CMK (cell line): ENCODE measurements around the gene NEURL2.
"Not testable (repeated sequence)": the region's sequence is repeated elsewhere in the genome, so short reads cannot be mapped to it uniquely, and the experiment has no call there.

Experiments
- DNase-seq: peaks from one replicate; pipeline ENCODE4 v3.0.0-alpha.2; 2010; ENCODE audit warnings: low read depth

NEURL2 gene, protein sequence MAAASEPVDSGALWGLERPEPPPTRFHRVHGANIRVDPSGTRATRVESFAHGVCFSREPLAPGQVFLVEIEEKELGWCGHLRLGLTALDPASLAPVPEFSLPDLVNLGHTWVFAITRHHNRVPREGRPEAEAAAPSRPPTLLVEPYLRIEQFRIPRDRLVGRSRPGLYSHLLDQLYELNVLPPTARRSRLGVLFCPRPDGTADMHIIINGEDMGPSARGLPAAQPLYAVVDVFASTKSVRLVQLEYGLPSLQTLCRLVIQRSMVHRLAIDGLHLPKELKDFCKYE

DNA sequence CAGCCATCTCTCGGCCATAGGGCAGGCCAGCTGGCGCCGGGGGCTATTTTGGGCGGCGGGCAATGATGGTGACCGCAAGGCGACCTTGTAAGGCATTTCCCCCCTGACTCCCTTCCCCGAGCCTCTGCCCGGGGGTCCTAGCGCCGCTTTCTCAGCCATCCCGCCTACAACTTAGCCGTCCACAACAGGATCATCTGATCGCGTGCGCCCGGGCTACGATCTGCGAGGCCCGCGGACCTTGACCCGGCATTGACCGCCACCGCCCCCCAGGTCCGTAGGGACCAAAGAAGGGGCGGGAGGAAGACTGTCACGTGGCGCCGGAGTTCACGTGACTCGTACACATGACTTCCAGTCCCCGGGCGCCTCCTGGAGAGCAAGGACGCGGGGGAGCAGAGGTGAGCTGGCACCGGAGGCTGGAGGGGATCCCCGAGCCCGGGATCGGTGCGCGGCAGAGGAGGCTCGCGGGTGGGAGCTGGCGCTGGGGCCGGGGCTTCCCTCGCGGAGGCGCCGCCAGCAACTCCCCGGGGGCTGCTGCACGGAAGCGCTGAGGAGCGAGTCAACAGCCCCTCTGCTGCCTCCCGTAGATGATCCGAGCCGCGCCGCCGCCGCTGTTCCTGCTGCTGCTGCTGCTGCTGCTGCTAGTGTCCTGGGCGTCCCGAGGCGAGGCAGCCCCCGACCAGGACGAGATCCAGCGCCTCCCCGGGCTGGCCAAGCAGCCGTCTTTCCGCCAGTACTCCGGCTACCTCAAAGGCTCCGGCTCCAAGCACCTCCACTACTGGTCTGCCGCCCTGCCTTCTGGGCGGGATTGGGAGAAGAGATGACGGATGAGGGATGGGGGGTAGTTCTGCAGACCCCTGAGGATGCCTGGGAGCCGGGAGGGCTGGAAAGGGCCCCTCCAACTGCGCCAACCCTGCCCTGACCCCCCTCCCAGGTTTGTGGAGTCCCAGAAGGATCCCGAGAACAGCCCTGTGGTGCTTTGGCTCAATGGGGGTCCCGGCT is at the start of gene NEURL2, which contains the start of gene CTSA:
Gene NEURL2 (minus strand): TSS at position 224 of the 999 bp plus-strand sequence. CDS start 217 bp downstream, at position 7.
Gene CTSA (plus strand): TSS at position 351 of the 999 bp plus-strand sequence. CDS start 234 bp downstream, at position 585.
- peak; percentile 91 for DNase-seq

DNA sequence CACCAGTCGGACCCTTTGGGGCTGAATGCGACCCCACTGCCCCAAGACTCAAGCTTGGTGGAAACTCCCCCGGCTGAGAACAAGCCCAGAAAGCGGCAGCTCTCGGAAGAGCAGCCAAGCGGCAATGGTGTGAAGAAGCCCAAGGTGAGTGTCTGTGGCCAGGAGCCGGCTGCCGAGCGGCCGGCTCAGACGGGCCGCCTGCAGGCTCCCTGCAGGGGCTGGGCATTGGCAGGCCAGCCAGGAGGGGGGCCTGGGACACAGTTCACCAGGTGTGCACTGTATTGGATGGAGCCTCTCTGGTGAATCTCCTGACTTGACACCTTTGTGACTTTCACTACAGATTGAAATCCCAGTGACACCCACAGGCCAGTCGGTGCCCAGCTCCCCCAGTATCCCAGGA is 49.5 kb upstream of the NEURL2 start:
- no peak for DNase-seq

DNA sequence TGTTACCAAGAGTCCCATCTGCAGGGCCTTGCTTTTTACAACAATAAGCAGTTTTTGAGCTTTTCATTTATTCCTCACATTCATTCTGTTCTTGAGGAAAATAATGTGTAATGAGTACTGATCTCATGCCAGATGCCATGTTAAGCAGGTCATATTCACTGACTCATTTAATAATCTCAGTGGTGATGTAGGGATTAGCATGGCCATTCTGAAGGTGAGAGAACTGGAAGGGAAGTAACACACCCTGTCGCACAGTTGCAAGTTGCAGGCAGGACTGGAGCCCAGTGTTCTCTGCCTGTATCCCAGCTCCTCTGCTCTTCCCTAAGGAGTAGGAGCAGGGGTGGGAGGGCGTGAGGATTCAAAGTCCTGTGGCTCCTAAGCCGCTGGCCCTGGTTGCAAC is 49.0 kb upstream of the NEURL2 start:
- DNase-seq = no peak

DNA sequence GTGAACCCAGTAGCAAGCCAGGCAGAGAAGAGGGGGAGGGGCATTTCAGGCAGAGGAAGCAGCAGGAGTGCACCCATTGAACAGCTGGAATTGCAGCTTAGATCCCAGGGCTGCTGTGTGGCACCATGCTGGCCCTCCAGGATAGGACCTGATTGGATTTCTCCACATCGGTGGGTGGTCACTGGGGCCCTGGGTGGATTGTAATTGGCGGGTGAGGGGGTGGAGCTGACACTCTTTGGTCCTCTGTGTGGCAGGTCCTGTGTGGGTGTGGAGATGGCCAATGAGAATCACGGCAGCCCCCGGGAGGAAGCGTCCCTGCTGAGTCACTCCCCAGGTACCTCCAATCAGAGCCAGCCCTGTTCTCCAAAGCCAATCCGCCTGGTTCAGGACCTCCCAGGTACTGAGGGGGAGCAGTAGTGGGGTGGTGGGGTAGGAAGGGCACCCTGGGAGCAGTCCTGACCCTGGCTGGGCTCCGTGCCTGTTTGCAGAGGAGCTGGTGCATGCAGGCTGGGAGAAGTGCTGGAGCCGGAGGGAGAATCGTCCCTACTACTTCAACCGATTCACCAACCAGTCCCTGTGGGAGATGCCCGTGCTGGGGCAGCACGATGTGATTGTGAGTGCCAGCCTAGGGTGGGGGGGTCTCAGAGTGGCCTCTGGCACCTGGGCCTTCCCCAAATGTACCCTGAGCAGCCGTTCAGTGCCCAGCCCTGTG is 47.9 kb upstream of the NEURL2 start:
- no peak for DNase-seq

DNA sequence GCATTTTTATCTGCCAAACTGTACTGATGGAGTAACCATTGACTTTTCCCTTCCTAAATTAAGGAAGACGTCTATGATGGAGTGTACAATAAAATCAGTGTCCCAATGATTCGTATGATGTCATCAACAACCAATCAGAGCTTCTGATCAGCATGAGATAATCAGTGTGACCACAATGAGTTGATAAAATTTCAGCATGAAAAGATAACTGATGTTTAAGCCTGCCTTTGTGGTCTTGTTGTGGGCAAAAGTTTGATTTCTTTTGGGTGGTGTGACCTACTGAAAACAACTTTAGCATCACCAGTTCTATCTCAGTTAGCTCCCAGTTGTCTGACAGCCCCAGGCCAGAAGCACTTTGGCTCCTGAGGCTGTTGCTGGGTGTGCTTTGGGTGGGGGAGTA is 46.8 kb upstream of the NEURL2 start:
- no peak for DNase-seq

DNA sequence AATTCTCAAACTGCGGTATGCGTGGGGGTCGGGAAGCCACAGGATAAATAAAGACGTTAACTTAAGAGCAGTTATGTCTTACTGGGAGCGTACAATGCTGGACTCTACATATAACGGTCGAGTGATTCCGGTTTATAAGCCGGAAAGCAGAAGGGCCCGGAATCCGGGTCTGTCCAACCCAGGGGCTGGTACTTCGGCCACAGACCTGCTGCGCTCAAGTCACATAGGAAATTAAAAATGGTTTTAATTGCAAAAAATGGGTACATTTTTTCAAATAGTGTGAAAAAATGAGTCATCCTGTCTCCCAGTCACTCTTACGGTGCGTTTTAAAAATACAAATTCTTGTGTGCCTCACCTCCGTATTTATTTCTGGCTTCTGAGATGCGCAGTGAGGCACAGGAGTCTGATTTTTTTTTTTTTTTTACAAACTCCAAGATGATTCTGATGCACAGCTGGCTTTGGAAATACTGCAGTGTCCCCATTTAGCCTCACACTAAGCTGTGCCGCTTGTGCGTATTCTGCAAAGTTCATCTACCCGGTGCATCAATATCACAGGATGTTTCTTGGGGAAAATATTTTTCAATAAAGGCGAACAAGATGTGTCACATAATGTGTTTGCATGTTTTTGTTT is 44.5 kb upstream of the NEURL2 start:
- DNase-seq = no peak

DNA sequence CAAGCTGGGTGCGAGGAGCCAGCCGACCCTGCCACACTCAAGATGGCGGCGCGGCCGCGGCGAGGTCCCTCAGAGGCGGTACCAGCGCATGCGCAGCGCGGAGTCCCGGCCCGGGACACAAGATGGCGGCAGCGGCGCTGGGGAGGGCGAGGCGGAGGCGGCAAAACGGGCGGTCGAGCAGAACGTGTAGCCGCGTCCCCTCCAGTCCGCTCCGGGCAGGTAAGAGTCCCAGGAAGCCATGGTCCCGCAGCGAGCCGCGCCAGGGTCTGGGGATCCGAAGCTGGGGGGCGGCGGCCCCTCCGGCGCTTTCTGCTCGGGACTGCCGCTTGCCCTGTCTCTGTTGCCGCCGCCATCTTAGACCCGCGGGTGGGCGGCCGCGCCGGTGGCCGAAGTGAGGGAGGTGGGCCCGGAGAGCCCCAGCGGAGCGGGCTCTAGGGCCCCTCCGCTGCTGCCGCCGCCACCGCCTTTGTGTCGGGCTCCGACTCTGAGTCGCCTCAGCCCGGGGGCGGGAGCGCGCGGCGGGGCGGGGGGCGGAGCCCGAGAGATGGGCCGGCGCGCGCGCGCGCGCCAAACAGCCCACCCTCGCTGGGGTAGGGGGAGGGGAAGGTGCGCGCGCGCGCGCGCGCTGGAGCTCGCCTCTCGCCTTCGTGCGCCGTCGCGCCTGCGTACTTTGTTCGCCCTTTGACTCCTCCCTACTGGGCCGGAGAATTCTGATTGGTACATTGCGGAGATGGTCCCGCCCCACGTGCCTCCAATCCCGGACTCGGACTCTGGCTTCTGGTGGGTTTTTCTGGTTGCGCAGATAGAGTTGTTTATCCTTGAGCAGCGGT is 43.8 kb upstream of the NEURL2 start, which contains the start of gene PCIF1:
Gene PCIF1 (plus strand): TSS at position 98 of the 830 bp plus-strand sequence. CDS start 4,317 bp downstream, outside the sequence.
- DNase-seq = peak; percentile 96

DNA sequence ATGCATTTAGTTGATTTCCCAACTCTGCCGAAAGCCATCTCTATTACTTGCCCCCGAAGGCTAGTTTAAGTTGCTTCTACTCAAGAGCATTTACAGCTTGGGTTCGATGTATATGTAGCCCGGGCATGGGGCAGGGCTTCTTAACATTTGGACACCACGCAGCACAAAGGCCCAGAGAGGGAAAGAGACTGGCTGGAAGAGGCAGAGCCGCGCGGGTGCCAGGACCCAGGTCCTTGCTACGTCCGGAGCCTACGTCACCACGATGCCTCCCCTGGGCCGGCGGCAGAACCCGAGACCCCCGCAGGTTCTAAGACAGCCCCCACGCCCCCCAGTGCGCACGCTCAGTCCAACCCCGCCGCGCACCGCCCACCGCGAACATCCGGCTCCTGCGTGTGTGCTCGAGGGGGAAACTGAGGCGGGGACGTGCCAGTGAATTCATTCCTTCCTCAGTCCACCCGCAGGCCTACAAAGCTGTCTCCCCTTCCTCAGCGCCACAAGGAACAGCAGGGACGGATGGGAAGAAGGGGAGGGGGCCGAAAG is 43.1 kb upstream of the NEURL2 start:
- DNase-seq = no peak

DNA sequence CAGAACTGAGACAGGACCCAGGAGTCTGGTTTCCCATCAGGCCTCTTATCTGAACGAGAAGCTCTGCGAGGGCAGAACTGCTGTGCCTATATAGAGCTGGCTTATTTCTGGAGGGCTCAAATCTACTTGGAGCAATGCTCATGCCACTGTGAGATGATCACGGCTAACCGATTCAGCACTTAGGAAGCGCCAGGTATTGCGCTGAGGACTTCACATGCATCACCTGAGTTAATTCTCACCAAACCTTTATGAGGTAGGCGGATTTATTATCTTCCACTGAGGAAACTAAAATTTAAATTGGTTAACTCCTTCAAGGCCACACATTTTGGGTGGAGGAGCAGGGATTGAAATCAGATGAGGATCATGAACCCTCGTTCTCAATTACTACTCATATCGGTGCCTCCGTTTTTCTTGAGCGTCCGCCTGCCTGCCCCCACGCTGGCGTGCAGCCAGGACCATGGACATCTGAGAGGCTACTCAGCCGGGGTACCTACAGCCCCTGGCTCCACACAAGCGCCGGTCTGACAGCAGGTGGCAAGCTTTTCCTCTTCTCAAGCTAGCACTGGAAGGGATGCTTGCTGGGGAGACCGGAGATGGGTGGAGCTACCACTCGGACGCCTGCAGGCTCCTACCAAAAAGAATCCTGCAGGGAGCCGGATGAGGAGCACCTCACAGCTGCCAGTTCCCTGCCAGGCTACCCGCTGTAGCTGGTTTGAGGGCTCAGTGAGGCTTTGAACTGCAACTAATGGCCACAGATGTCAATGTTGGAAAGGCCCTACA is 42.4 kb upstream of the NEURL2 start:
- peak; percentile 58 for DNase-seq

DNA sequence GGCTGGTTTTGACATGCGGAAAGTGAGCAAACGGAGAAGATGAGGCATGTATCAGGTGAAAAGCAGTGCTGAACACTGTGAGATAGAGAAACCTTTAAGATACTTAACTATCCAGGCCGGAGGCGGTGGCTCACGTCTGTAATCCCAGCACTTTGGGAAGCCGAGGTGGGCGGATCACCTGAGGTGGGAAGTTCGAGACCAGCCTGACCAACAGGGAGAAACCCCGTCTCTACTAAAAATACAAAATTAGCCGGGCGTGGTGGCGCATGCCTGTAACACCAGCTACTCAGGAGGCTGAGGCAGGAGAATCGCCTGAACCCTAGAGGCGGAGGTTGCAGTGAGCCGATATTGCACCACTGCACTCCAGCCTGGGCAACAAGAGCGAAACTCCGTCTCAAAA is 40.7 kb upstream of the NEURL2 start:
- not testable (repeated sequence) for DNase-seq

DNA sequence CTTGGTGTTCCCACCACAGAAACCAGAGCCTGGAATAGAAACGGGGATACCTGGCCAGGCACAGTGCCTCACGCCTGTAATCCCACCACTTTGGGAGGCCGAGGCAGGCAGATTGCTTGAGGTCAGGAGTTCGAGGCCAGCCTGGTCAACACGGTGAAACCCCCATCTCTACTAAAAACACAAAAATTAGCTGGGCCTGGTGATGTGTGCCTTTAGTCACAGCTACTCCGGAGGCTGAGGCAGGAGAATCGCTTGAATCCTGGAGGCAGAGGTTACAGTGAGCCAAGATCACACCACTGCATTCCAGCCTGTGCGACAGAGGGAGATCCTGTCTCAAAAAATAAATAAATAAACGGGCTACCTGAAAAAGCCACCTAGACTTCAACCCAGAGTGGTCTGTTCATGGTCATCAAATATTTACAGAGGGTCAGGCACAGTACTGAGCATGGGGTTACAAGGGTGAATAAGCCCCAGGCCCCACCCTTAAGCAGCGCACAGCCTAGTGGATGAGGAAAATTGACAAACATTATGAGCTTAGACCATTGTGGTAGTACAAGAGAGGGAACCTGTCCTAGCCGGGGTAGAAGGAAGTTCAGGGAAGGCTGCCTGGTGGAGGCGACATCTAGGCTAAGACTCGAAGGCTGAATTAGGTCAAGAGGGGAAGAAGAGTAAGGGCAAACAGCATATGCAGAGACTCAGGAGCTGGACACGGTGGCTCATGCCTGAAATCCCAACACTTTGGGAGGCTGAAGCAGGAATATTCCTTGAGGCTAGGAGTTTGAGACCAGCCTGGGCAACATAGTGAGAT is 36.3 kb upstream of the NEURL2 start:
- no peak for DNase-seq

DNA sequence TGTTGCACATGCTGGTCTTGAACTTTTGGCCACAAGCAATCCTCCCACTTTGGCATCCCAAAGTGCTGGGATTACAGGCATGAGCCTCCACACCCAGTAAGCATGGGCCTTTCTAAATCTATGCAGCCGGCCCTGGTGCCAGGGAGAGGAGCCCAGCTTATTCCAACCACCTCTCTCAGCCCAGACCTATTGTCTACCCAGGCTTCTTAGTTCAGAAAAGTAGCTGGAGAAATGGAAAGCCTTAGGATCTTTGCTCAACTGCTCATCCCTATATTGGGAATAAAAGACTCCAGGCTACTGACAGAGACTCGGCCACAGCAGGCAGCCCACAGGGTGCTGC is 35.7 kb upstream of the NEURL2 start:
- no peak for DNase-seq

DNA sequence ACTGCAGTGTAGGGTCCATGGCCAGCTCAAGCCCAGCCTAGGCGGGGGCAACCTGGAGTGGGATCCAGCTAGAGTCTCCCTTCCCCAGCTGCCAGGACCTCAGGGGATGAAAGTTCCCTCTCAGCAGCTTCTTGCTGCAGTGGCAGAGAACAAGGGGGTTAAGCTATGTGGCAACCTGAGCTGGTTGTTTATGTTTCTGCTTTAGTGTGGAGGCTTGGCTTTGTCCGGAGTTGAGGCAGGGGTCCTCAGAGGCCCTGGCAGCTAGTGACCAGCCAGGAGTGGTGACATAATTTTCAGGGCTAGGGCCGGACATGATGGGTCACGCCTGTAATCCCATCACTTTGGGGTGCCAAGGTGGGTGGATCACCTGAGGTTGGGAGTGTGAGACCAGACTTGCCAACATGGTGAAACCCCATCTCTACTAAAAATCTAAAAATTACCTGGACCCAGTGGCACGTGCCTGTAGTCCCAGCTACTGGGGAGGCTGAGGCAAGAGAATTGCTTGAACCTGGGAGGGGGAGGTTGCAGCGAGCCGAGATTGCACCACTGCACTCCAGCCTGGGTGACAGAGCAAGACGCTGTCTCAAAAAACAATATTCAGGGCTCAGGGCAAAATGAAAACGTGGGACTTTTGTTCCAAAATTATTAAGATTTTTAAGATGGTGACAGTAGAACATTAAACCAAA is 35.0 kb upstream of the NEURL2 start:
- DNase-seq = no peak

DNA sequence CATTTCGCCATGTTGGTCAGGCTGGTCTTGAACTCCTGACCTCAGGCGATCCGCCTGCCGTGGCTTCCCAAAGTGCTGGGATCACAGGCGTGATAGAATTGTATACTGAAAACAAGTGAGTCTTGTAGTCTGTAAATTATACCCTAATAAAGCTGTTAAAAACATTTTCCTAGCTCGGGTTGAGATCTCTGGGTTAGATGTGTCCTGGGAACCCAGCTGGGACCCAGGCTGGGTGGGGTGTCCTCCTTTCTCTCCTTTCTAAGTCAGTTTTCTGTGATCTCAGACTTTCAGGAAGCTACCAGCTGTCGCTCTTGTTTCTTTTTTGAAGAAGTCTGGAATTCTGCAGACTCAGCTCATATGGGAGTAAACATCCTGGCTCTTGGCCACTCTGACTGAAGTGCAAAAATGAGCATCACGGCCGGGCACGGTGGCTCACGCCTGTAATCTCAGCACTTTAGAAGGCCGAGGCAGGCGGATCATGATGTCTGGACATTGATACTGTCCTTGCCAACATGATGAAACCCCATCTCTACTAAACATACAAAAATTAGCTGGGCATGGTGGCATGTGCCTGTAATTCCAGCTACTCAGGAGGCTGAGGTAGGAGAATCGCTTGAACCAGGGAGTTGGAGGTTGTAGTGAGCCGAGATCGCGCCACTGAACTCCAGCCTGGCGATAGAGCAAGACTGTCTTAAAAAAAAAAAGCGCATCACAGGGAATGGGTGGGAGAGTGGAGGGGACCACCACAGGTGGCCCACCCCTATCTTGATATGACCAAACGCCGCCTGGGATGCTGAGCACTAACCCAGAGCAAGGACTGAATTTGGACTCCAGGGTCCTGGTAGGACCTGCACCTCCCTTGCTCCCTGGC is 33.6 kb upstream of the NEURL2 start:
- DNase-seq = no peak

DNA sequence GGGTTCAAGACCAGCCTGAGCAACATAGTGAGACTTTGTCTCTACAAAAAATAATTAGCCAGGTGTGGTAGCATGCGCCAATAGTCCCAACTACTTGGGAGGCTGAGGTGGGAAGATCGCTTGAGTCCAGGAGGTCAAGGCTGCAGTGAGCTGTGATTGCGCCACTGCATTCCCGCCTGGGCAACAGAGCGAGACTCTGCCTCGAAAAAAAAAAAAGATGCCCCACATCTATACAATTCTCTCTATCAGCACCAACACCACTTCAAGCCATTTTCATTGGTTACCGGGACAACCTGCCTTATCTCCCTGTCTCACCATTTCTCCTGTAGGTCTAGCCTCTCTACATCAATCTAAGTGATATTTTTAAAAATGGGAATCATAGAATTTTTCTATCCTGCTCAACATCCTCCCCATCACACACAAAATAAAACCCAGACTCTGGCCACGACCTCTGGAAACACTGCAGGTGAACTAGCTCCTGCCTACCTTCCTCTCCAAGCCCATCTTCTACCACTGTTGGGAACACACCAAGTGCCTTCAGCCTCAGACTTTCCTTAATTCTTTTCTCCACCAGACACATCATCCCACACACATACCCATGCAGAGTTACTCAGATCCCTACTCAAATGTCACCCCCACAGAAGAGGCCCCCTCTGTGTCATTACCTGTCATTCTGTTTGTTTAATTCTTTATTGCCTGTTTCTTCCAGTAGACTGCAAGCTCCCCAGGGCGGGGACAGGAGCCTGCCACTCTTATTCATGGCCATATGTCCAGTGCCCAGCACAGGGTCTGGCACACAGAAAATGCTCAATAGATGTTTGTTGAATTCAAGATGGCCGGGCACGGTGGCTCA is 30.6 kb upstream of the NEURL2 start:
- DNase-seq = no peak
